ENCODE measurements around the gene SELENOS.
A peak's percentile ranks its signal among the peaks of the same experiment; 100 is the strongest.

Gene SELENOS

DNA sequence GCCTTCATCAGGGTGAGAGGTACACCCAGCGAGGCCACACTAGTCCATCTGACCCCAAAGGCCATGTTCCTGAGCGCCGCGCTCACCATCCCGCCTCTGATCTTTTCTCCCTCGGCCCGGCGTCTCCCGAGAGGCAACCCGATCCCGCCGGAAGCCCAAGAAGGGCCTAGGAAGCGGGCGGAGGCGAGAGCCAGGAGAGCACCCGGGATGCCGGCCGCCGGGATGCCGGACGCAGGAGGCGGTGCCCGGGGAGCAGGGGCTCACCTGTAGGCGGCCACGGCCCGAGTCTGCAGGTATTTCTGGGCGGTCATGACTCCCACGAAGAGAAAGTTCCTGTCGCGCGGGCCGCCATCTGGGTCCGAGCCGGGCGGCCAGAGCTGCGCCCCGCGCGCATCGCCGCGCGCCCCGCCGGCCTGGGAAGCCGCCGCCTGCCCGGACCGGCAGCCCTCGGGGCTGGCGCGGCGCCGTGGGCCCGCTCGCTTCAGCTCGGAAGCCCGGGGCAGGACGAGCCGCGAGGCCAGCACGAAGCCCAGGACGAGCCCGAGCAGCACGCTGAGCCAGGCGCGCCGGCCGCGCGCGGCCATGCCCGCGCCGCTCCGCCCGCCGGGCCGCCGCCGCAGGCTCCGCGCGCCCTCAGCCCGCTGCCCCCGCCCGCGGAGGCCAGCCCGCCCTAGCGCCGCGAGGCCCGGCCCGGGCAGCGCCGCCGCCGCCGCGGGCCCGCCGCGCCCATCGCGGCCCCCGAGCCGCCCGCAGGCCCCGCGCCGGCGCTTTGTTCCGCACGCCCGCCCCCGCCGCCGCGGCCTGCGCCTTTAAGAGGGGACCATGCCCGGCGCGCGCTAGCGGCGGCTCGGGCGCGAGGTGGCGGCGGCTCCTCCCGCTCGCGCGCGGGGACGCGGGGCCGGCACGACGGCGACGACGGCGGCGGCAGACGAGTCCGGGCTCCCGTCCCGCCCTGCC, 26.1 kb downstream of the SELENOS start:
- DNase-seq: peak; percentile 27 to 36

DNA sequence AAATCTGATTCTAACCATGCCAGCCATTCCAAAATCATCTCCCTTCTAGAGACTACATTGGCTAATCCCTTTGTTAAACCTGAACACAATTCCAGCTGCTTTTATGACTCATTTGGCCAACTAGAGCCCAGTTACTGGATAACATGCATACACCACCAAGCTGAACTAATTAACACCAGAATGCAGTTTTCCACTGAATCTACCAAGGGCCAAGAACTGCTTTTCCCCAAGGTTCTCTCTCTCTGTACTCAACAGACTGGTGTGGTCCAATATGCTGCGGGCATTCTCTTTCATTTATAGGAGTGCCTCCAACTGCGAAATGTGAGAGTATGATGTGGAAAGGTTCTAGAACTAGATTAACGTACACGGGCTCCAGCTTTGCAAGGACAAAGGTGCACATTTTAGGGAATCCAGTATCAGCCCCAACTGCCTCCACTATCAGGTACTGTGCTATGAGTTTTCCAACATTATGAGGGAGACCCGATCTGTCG, 26.9 kb downstream of the SELENOS start:
- no peak for DNase-seq

DNA sequence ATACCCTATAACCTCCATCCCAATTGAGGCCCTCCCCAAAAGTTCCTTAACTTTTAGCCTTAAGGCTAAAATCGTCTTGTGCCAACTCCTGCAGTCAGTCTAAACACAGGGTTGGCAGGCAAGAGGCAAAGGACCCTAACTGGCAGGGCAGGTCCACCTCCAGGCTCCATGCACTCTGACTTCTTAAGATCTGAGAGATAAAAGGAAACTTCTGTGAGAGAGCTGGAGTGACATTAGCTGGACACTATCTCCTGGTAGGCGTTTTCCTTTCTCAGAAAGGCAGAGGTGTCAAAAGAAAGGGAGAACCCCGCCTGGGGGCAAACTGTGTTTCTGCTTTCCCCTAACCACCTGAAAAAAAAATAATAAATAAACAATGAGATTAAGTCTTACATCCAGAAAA, 29.0 kb downstream of the SELENOS start:
- DNase-seq: no peak

DNA sequence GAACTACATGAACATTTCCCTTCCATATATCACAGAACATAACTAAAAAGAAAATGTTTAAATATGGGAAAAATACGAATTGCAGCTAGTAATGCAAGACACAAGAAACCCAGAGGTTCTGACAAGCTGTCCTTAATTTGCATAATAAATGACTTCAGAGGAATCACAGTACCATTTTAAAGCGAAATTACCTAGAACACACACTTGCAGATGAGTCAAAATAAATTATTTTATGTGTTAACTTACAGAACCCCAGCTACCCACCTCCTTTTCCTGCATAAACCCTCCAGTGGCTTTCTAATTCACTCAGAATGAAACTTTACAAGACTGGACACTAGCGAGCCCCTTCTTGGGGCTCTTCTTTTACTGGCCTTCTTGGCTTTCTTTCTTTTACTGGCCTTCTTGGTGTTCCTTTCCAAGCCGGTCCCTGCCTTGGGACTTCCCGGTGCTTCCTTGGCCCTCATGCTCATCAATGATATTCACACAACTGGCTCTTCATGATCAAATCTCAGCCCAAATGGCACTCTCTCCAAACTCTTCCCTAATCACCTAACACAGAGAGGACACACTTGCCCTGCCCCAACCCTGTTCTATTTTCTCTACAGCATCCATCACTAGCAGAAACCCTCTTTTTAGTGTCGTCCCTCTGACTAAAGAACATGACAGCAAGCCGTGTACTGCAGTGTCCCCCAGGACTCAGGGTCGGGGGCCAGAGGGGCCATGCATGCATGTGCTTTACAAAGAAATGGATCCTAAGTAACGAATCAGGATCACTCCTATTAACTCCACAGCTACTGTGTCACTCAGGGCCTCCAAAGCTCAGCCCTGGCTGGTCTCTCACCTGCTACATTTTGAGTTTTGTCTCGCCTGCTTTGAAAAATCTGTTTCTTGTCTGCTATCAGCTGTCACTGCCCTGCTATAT, 30.2 kb downstream of the SELENOS start:
- DNase-seq: no peak

DNA sequence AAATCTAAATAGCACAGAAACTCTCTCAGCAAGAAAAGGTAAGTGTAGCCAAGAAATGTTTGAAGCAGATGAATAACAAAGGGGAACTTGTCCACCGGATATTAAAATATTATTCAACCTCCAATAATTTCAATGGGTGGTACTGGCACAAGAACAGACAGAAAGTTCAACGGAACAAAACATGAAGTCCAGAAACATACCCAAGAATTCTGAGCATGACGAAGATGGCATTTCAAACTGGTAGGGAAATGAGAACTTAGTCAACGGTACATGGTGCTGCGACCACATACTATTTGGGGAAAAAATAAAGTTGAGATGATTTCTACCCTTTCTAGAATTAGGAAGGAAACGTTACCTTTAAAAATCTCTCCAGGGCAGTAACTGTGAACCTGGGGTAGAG, 30.9 kb downstream of the SELENOS start:
- no peak for DNase-seq

DNA sequence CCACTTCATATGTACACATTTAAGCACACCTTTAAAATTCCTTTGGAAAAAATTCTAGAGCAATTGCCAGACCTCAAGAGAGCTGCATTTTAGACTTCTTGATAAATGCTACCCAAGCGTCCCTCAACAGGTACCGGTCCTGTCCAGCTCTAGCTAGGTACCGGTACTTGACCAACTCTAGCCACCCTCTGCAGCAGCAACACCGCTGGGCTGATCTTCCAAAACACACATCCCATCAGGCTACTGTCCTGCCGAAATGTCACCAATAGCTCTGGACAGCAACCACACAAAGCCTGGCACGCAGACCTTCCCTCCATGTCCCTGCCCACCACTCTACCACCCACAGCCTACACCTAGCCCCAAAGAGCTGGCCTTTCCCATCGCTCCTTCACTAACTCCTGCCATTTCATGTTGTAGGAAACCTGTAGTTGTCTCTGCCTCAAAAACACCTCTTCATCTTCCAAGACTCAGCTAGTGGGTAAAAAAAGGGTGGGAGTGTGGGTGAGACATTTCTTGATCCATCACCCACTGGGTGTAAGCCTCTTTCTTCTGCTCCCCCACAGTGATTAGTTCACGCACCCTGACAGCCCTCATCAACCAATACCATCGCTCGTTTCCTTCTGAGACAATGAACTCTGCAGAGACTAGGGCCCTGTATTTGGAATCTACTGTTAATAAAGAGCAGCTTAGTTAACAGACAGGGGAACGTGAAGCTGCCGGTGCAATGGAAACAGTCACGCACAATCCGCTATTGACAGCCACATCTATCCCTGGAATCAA, 32.2 kb downstream of the SELENOS start:
- DNase-seq: no peak

DNA sequence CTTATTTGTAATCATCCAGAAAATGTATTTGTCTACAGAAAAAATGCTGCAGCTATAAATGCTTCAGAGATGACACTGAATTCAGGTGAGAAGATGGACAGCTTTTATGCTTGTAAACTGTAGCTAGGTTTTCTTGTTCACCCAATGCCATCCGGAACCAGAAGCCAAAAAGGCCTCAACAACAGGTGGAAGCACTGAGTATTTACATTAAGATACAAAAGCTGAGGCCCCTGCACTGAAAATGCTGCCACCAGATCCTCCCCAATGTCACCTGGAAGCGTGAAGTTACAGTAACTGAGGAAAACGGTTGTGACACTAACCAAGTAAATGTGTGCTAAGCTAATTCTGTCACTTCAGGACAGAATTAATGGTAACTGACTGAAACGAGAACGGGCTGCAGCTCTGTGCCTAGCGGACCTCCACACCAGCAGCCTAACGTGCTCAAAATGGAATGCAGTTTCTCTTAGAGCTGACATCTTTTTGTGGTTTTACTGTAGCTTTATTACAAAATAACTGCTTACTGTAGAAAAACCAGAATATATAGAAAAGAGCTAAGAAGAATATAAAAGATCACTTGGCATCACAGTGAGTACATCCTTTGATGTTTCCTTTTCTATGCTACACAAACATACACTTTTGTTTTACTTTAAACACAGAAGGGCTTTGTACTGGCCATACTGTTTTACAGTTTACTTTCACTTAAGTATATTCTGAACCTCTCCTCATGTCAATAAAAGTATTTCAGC, 33.1 kb downstream of the SELENOS start:
- DNase-seq: no peak

DNA sequence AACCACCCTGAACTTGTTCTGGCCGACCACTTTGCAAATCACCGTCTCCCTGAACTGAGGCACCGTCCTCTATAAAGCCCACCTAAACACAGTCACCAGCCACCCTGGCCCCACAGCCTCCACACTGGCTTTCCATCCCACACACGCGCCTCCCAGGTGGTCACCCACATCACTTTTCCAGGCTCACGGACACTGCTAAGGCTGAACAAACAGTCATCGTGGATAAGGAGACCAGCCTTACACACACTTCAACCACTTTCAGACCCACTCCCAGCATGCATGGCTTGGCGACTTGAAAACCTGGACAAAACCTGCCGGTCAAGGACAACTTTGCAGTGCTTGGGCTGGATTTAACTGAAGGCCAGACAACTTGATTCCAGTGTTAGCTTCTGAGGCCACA, 33.9 kb downstream of the SELENOS start:
- no peak for DNase-seq

DNA sequence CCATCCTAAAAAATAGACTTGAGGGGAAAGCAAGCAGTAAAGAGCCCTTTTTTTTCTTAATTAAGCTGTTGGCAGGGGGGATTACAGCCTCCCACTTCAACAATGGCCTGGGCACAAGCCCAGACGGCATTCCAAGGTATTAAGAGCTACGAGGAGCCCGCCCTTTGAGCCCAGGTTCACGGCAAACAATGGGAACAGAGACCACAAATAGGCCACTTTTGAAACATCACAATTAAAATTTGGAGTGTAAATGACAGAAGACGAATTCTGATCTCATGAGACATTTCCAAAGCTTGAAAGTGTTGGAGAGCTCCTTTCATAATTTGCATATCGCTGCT, 34.3 kb downstream of the SELENOS start:
- DNase-seq: no peak

DNA sequence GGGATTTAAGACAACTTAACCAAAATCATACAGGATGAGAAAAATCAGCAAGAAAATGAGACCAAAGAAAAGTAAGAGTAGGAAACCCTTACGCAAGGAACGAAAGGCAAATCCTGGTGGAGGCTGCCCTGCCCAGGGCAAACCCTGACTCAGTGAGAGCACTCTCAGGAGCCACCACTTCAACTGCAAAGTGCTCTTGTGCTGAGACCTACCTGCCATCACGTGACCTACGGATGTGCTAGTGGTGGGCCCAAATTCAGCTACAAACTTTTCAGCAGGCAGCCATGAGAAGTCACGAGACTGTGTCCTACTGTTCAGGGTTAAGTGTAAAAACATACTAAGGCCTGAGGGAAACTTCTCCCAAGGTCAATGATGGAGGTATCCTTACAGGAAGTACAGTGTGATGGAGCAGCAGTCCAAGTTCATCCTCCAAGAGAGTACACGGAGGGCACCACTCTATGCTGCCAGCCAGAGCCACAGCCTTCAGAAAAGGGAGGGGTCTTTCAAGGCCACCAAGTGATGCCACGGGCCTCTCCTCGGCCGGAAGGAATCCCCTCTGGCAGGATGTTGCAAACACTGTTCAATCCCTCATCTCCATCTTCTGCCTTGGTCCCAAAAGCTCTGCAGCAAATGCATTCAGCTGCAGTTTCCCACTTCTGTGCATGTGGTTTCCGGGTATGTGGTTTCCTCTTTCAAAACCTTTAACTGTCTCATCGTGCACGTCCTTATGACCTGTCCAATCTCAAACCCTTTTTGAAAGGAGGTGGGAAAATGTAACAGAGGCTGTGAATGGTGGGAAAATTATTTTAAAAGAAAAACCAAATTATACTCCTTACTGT, 34.9 kb downstream of the SELENOS start:
- DNase-seq: peak; percentile 33 to 52

DNA sequence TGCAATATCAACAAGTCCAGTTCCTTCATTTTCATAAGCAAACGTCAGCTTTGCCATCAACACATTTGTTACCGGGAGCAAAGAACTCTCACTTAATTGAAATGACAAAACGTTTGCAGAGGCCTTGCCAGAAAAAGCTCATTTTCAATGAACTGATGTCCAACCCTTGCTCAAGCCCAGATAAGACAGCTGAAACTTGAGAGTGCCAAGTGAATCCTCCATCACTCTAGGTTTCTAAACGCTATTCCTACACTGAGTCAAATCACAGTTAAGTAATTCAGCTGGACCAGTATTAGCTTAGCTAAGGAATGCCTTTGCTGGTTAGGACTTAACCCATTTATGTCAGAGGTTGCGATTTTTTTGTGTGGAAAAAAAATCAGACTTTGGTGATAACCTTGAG, 36.9 kb downstream of the SELENOS start:
- no peak for DNase-seq

DNA sequence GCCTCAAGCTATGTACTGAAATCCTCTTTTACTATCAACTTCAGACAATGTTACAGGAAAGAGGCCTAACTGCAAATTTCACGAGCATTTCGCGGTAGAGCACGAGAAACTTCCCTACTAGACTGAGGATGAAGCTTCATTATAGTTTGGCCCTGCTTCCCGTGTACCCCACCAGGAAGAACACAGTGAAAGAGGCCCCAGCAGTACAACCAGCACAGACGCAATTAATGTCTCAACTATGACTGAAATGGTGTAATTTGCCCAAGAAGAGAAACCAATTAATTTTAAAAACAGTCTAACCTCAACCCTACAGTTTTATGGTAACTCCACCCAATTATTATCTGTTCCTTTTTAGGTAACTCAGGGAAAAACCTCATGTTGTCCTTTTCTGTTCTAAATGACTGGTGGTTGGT, 37.6 kb downstream of the SELENOS start:
- DNase-seq: no peak

DNA sequence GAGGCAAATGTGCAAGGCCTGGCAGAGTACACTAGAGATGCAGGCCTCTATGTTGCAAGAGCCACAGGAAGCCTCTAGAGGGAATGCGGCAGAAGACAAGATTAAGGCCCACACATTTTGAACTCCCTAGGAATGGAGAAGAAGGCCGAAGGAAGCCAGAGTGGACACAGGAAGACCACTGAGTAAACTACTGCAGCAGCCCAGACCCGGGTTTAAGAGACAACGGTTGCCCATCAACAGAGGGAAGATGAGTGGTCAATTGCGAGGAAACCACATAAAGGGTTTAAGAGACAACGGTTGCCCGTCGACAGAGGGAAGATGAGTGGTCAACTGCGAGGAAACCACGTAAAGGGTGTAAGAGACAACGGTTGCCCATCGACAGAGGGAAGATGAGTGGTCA, 40.0 kb downstream of the SELENOS start:
- no peak for DNase-seq

DNA sequence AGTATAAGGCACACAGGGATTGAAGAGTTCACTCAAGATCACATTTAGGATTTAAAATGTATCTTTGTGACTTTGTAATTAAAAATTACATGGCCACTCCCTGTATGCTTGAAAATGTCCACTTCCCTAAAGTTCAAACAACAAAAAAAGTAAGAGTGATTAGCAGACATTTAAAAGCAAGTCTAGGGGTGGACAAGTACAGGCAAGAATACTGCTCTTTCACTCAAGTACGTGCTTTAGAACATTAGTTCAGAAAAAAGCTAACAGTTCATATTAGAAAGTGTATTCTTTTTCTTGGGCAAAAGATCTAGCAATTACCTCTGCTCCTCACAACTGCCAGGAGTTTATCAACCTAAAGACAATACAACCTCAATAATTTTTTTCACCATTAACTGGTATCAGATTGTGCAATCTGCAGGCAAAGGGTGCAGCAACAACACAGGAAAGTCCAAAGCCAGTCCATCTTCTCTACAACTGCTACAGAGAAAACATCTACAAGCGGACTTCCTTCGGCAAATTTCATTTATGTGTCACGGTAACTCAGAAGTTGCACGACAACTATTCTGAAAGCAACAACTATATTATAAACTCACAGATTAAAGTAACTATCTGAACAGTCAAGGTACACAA, 43.5 kb downstream of the SELENOS start:
- no peak for DNase-seq

DNA sequence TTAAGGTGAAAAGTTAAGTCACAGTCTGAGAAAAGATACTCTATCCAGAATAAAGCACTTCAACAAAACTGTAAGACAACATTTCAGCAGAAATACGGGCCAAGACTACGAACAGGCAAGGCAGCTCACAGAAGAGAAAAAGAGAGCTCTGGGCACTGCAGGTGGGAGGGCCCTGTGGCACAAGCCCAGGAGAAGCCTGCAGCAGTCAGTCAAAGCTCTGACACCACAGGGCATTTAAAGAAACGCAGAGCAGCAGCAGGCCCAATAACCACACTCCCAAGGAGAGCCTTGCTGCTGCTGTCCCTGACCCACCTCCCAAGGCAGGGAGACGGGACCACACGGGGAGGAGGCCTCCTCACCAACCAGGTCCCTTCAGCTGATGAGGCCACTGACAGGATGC, 44.6 kb downstream of the SELENOS start:
- DNase-seq: no peak

DNA sequence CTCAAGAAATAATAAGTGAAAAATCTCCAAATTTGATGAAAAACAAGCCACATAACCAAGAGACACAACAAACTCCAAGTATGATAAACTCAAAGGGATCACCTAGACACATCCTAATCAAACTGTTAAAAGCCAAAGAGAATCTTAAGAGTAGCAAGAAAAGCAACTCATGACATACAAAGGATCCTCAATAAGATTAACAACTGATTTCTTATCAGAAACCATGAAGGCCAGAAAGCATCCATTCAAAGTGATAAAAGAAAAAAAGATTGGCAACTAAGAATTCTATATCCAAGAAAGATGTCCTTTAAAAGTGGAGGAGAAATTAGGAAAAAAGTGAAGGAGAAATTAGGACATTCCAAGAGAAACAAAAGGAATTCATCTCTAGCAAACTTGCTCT, 49.0 kb downstream of the SELENOS start:
- no peak for DNase-seq

DNA sequence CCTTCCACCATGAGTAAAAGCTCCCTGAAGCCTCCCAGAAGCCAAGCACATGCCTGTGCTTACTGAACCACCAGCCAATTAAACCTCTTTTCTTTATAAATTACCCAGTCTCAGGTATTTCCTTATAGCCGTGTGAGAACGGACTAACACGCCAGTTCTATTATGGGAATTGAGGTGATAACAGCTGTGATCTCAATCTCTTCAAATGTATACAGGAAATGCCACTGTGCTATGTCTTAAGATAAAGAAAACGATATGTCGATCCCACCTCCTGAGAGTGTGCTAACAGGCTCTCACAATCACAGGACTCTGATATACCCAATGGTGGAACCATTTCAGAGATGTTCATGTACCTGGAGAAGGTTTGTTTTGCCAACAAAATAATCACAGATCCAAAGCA, 51.6 kb downstream of the SELENOS start:
- no peak for DNase-seq
